HG03280 (cell line): ENCODE data around the gene TBX15.
"Not testable (repeated sequence)": the region's sequence is repeated elsewhere in the genome, so short reads cannot be mapped to it uniquely, and the experiment has no call there.

Experiments used
- ATAC-seq: cut with Tn5 transposase; IDR thresholded peaks from one replicate; pipeline ENCODE4 v1.9.1; 2021; ENCODE audit warnings: mild to moderate bottlenecking, moderate library complexity; ENCODE audit not compliant: unreplicated experiment

The TBX15 gene

GRCh38 chr1:118928739-118929554 is 59.2 kb downstream of the TBX15 start:
- ATAC-seq = no peak

GRCh38 chr1:118927427-118928187 is 60.5 kb downstream of the TBX15 start:
- no peak for ATAC-seq

GRCh38 chr1:118926261-118926660 is 61.9 kb downstream of the TBX15 start:
- ATAC-seq = no peak

GRCh38 chr1:118925651-118926050 is 62.5 kb downstream of the TBX15 start:
- no peak for ATAC-seq

GRCh38 chr1:118923319-118923718 is 64.8 kb downstream of the TBX15 start:
- no peak for ATAC-seq

GRCh38 chr1:118921994-118922393 is 66.1 kb downstream of the TBX15 start:
- ATAC-seq = no peak

GRCh38 chr1:118920124-118920717 is 67.9 kb downstream of the TBX15 start:
- ATAC-seq = no peak

- ATAC-seq = no peak
These were observed 69.2 kb downstream of the TBX15 start for GRCh38 chr1:118918940-118919259.

- ATAC-seq = no peak
These were observed 69.8 kb downstream of the TBX15 start for GRCh38 chr1:118918230-118918939.

GRCh38 chr1:118916346-118916745 is 71.8 kb downstream of the TBX15 start:
- ATAC-seq = not testable (repeated sequence)

GRCh38 chr1:118914379-118915161 is 73.6 kb downstream of the TBX15 start:
- ATAC-seq = no peak

GRCh38 chr1:118913818-118914217 is 74.3 kb downstream of the TBX15 start:
- ATAC-seq = no peak

- ATAC-seq = no peak
These were observed 75.6 kb downstream of the TBX15 start for GRCh38 chr1:118912574-118912973.

- ATAC-seq = no peak
These were observed 76.6 kb downstream of the TBX15 start for GRCh38 chr1:118911571-118911970.

GRCh38 chr1:118907466-118907865 is 80.7 kb downstream of the TBX15 start:
- ATAC-seq = no peak

- no peak for ATAC-seq
These were observed 82.5 kb downstream of the TBX15 start for GRCh38 chr1:118905671-118906070.

- no peak for ATAC-seq
These were observed 82.9 kb downstream of the TBX15 start for GRCh38 chr1:118905196-118905595.

GRCh38 chr1:118902711-118903191 is 85.4 kb downstream of the TBX15 start:
- ATAC-seq = no peak

GRCh38 chr1:118902299-118902698 is 85.8 kb downstream of the TBX15 start:
- ATAC-seq = no peak
